Astrocyte of the spinal cord (primary cell): Measurements from ENCODE around the gene SARDH.

Experiments used
- DNase-seq: peaks from one replicate; pipeline ENCODE4 v3.0.0; 2011; ENCODE audit warnings: low read depth, low spot score
- H3K4me3 ChIP-seq: 2 replicates; pipeline ENCODE4 v1.5.1; 2011; ENCODE audit warnings: low read depth, mild to moderate bottlenecking, low read length, moderate library complexity
- CTCF ChIP-seq: IDR thresholded peaks from 2 replicates; pipeline ENCODE4 v1.5.1; 2012; ENCODE audit warnings: low read depth, mild to moderate bottlenecking, low read length, inconsistent platforms
- in situ Hi-C: cut with HindIII; loops from 2 replicates; pipeline ENCODE4 v1.10.0; 2017; ENCODE audit warnings: low sequenced_read_pairs

The SARDH gene

DNA sequence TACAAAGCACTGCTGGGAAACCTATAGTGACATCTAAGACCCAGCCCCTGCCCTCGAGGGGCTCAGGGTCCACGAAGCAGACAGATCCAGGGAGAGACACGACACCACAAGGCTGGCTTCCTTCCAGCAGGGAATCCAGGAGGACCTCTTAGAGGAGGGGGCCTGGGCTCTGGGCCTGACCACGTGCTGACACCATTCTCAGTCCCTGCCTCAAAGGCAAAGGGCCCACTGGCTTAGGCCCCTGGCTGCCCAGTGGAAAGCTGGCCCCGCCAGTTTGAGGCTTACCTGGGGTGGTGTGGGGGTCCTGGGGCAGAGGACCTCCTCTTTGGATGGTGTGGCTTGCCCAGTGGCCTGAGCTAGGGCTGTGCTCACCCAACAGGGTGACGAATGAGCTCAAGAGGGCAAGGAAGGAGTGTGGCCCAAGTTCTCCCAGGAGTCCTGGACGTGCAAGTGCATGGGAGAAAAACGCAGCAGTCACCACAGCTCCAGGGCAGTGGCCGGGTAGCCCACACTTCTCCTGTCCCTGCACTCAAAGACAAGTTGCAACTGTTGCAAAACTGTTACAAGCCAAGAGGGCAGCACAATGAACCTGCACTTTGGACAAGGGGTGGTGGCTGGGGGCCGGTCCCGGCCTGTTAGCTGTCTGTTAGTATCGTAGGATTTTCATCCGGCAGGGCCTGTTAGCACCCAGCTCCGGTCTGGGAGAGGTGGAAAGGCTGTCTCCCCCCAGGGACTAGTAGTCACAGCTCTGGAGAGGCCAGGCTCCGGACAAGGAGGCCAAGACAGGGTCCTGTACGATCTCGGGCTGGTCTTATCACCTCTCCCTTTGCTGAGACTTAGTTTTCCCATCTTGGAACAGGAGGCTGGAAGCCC lies 1.5 kb upstream of the SARDH start:
- no peak for DNase-seq
- in situ Hi-C loops: no loop called here
- no peak for TF ChIP-seq CTCF
- no peak overlapping the region for H3K4me3 ChIP-seq

DNA sequence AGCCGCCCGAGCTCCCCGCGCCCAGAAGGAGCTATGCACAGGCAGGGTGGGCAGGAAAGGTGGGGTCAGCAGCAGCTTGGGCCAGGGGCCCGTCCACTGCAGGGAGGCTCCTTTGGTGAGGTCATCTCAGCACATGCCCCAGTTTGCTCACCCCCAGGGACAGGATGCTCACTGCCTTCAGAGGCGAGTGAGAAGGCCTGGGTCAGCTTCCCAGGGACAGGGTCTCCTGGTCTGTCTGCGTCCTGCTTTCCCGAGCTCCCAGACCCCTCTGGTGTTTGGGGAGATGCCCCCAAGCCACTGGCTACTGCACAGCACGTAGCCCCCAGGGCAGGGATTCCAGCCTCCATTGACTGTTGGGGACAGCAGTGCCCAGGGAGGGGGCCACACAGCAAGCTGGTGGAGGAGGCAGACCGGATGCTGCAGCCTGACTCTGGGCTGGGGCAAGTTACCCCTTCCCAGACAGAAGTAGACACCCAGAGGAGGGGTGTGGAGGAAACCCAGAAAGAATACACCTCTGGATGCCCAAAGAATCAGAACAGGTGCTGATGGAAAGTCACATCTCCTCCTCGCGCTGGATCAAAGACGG lies 581 bp upstream of the SARDH start:
- DNase-seq: no peak
- no peak for TF ChIP-seq CTCF
- in situ Hi-C loops: no loop called here
- no peak overlapping the region for H3K4me3 ChIP-seq

GRCh38 chr9:133737071-133737773 lies 930 bp downstream of the SARDH start:
- in situ Hi-C loops: no loop called here
- DNase-seq: no peak
- H3K4me3 ChIP-seq: no peak overlapping the region
- no peak for TF ChIP-seq CTCF

DNA sequence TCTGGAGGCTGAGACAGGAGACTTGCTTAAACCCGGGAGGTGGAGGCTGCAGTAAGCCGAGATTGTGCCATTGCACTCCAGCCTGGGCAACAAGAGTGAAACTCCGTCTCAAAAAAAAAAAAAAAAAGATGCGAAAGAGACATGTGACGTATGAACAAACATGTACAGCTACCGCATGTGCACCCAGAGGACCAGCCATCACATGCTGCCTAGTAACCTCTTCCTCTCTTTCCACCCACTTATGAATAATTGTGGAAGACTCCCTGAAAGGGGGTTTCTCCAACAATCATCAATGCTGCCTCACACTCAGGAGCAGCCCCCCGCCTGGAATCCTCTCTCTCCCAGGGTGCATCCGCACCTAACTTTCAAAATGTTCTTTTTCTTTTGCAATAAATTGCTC lies 2.2 kb downstream of the SARDH start:
- no peak for DNase-seq
- in situ Hi-C loops: no loop called here

DNA sequence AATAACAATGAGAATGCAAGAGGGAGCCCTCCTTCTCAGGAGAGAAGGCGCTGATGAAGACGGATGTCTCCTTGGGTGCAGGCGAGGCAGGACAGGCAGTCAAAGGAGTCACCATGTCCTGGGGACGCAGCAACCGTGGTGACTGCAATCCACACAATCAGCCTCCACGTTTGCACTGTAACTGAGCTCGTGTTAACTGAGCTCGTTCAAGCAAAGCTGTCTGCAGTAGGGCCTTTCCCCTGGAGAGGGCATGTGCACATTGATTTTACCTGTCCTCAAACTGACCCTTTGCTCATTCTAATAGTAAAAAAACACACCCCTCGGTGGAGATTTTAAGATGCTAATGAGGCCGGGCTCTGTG lies 2.8 kb downstream of the SARDH start:
- no peak for TF ChIP-seq CTCF
- in situ Hi-C loops: no loop called here
- DNase-seq: no peak
- H3K4me3 ChIP-seq: no peak overlapping the region

More for the DNA sequence above, 2.2 kb downstream of the SARDH start:
- no peak for TF ChIP-seq CTCF
- no peak overlapping the region for H3K4me3 ChIP-seq

- DNase-seq: no peak
- in situ Hi-C loops: no loop called here
- no peak for TF ChIP-seq CTCF
Measured at GRCh38 chr9:133734590-133735414, 3.4 kb downstream of the SARDH start.

More at GRCh38 chr9:133734590-133735414, 3.4 kb downstream of the SARDH start:
- H3K4me3 ChIP-seq: no peak overlapping the region
